Measurements from ENCODE around the gene CLIP2. TPM values are rescaled to one million over a fixed set of nuclear protein-coding genes. Genes with fewer than 3 reads are reported as not detected.
"Not testable (repeated sequence)": the region's sequence is repeated elsewhere in the genome, so short reads cannot be mapped to it uniquely, and the experiment has no call there.

Gene CLIP2
- total RNA-seq, 1 donor from 2014 or later = 21.9 TPM

- Histone ChIP-seq H3K36me3 (ENCODE audit: control insufficient read depth in 3 of 3, insufficient read depth in 3 of 3, low read length in 3 of 3) (peaks cover 0 to 7% (median 4%) of the 10 kb centered on the region in 3 donors), H3K4me3 (ENCODE audit: low read length in 3 of 3) (no peak overlapping the region)
Observed at GRCh38 chr7:74398426-74398825, 109.2 kb downstream of the CLIP2 start.

DNA sequence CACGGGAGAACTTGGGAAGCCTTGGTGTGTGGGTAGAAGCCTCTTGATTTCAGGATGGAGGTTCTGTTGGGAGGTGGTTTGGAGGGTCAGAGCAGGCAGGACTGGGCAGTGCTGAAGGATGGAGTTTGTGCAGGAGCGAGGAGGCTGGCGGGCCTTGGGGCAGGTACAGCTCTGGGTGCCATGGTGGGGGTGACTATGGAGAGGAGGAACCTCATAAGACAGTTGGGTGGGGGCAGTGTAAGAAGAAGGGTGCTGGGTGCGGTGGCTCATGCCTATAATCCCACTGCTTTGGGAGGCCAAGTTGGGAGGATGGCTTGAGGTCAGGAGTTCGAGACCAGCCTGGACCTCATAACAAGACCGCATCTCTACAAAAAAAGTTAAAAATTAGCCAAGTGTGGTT is 109.8 kb downstream of the CLIP2 start:
- H3K27me3 ChIP-seq (ENCODE audit: control insufficient read depth in 3 of 3, insufficient read depth in 3 of 3, low read length in 3 of 3) = no peaks in the 10 kb centered on the region
- peaks cover 0 to 7% (median 4%) of the 10 kb centered on the region in 3 donors for H3K36me3 ChIP-seq (ENCODE audit: control insufficient read depth in 3 of 3, insufficient read depth in 3 of 3, low read length in 3 of 3)

More at GRCh38 chr7:74398426-74398825, 109.2 kb downstream of the CLIP2 start:
- Histone ChIP-seq H3K27ac (ENCODE audit: low read depth, low read length) (no peak overlapping the region), H3K9me3 (ENCODE audit: control insufficient read depth in 3 of 3, low read length in 3 of 3) (no peaks in the 10 kb centered on the region), H3K9ac (ENCODE audit: low read depth in 1 of 3, low read length in 3 of 3) (no peak overlapping the region), H3K4me1 (ENCODE audit: control insufficient read depth in 3 of 3, insufficient read depth in 3 of 3, low read length in 3 of 3) (no peaks in the 10 kb centered on the region), H3K27me3 (ENCODE audit: control insufficient read depth in 3 of 3, insufficient read depth in 3 of 3, low read length in 3 of 3) (no peaks in the 10 kb centered on the region)

DNA sequence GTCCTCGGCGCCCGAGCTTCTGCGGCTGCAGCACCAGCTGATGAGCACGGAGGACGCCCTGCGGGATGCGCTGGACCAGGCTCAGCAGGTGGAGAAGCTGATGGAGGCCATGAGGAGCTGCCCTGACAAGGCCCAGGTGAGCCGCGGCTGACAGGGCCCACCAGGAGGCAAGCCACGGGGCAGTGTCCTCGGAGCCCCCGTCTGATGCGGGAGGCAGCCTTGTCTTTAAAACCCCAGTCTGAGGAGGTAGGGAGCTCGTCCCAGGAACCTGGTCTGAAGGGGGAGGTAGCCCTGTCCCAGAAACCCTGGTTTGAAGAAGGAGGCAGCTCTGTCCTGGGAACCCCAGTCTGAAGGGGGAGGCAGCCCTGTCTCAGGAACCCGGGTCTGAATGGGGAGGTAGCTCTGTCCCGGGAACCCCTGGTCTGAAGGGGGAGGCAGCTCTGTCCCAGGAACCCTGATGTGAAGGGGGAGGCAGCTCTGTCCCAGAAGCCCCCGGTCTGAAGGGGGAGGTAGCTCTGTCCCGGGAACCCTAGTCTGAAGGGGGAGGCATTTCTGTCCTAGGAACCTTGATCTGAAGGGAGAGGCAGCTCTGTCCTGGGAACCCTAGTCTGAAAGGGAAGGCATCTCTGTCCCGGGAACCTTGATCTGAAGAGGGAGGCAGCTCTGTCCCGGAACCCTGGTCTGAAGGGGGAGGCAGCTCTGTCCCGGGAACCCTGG is 111.4 kb downstream of the CLIP2 start:
- Histone ChIP-seq H3K27ac (ENCODE audit: low read depth, low read length) (no peak overlapping the region), H3K4me1 (ENCODE audit: control insufficient read depth in 3 of 3, insufficient read depth in 3 of 3, low read length in 3 of 3) (no peaks in the 10 kb centered on the region), H3K27me3 (ENCODE audit: control insufficient read depth in 3 of 3, insufficient read depth in 3 of 3, low read length in 3 of 3) (no peaks in the 10 kb centered on the region), H3K36me3 (ENCODE audit: control insufficient read depth in 3 of 3, insufficient read depth in 3 of 3, low read length in 3 of 3) (peaks cover 0 to 7% (median 6%) of the 10 kb centered on the region in 3 donors), H3K9me3 (ENCODE audit: control insufficient read depth in 3 of 3, low read length in 3 of 3) (no peaks in the 10 kb centered on the region), H3K9ac (ENCODE audit: low read depth in 1 of 3, low read length in 3 of 3) (no peak overlapping the region), H3K4me3 (ENCODE audit: low read length in 3 of 3) (no peak overlapping the region)

More for the DNA sequence above, 109.8 kb downstream of the CLIP2 start:
- H3K4me3 ChIP-seq (ENCODE audit: low read length in 3 of 3) = no peak overlapping the region
- no peak overlapping the region for H3K9ac ChIP-seq (ENCODE audit: low read depth in 1 of 3, low read length in 3 of 3)
- H3K27ac ChIP-seq (ENCODE audit: low read depth, low read length) = no peak overlapping the region
- H3K9me3 ChIP-seq (ENCODE audit: control insufficient read depth in 3 of 3, low read length in 3 of 3) = no peaks in the 10 kb centered on the region
- H3K4me1 ChIP-seq (ENCODE audit: control insufficient read depth in 3 of 3, insufficient read depth in 3 of 3, low read length in 3 of 3) = no peaks in the 10 kb centered on the region

DNA sequence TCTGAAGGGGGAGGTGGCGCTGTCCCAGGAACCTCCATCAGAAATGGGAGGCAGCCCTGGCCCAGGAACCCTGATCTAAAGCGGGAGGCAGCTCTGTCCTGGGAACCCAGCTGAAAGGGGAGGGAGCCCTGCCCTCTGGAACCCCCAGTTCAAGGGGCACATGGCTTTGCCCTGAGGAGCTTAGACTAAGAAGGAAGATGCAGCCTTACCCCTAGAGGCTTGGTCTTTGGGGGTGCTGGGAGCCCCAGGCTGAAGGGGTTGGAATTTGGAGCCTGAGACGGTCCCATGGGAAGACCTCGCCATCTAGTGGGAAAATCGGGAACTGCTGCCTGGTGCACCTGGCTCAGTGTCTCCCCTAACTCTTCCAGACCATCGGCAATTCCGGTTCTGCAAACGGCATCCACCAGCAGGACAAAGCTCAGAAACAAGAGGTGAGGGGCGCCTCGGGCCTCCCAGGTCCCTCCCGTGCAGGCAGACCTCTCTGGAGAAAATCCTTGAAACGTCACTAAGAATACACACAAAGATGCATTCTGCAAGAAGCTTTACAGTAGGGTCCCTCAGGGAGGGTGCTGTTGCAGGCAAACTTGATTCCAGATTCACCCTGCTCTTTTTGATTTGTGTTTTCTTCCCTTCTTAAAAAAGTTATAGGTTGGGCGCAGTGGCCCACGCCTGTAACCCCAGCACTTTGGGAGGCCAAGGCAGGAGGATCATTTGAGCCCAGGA is 112.1 kb downstream of the CLIP2 start:
- Histone ChIP-seq H3K4me1 (ENCODE audit: control insufficient read depth in 3 of 3, insufficient read depth in 3 of 3, low read length in 3 of 3) (no peaks in the 10 kb centered on the region), H3K27me3 (ENCODE audit: control insufficient read depth in 3 of 3, insufficient read depth in 3 of 3, low read length in 3 of 3) (no peaks in the 10 kb centered on the region), H3K4me3 (ENCODE audit: low read length in 3 of 3) (no peak overlapping the region), H3K27ac (ENCODE audit: low read depth, low read length) (no peak overlapping the region), H3K9me3 (ENCODE audit: control insufficient read depth in 3 of 3, low read length in 3 of 3) (no peaks in the 10 kb centered on the region), H3K9ac (ENCODE audit: low read depth in 1 of 3, low read length in 3 of 3) (no peak overlapping the region), H3K36me3 (ENCODE audit: control insufficient read depth in 3 of 3, insufficient read depth in 3 of 3, low read length in 3 of 3) (peaks cover 0 to 3% (median 2%) of the 10 kb centered on the region in 3 donors)

DNA sequence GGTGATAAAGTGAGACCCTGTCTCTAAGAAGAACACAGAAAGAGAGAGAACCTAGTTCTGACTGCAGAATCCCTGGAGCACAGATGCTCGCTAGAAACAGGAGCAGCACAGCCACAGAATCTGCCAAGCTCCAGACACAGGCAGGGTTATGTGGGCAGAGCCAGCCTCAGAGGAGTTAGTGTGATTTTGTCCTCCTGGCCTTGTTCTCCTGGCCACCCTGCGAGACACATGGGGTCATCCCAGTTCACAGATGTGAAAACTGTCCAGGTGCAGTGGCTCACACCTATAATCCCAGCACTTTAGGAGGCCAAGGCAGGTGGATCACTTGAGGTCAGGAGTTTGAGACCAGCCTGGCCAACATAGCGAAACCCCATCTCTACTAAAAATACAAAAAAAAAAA is 113.5 kb downstream of the CLIP2 start:
- H3K27ac ChIP-seq (ENCODE audit: low read depth, low read length); H3K27me3 ChIP-seq (ENCODE audit: control insufficient read depth in 3 of 3, insufficient read depth in 3 of 3, low read length in 3 of 3); H3K4me3 ChIP-seq (ENCODE audit: low read length in 3 of 3); H3K9ac ChIP-seq (ENCODE audit: low read depth in 1 of 3, low read length in 3 of 3); H3K36me3 ChIP-seq (ENCODE audit: control insufficient read depth in 3 of 3, insufficient read depth in 3 of 3, low read length in 3 of 3); H3K9me3 ChIP-seq (ENCODE audit: control insufficient read depth in 3 of 3, low read length in 3 of 3); H3K4me1 ChIP-seq (ENCODE audit: control insufficient read depth in 3 of 3, insufficient read depth in 3 of 3, low read length in 3 of 3): not testable (repeated sequence)

- no peak overlapping the region for H3K4me3 ChIP-seq (ENCODE audit: low read length in 3 of 3)
- no peak overlapping the region for H3K9ac ChIP-seq (ENCODE audit: low read depth in 1 of 3, low read length in 3 of 3)
- no peaks in the 10 kb centered on the region for H3K9me3 ChIP-seq (ENCODE audit: control insufficient read depth in 3 of 3, low read length in 3 of 3)
- H3K27ac ChIP-seq (ENCODE audit: low read depth, low read length) = no peak overlapping the region
- H3K36me3 ChIP-seq (ENCODE audit: control insufficient read depth in 3 of 3, insufficient read depth in 3 of 3, low read length in 3 of 3) = peaks cover 0 to 2% (median 0%) of the 10 kb centered on the region in 3 donors
- H3K27me3 ChIP-seq (ENCODE audit: control insufficient read depth in 3 of 3, insufficient read depth in 3 of 3, low read length in 3 of 3) = no peaks in the 10 kb centered on the region
- H3K4me1 ChIP-seq (ENCODE audit: control insufficient read depth in 3 of 3, insufficient read depth in 3 of 3, low read length in 3 of 3) = no peaks in the 10 kb centered on the region
Observed at GRCh38 chr7:74403521-74404387, 114.5 kb downstream of the CLIP2 start.

- no peaks in the 10 kb centered on the region for H3K27me3 ChIP-seq (ENCODE audit: control insufficient read depth in 3 of 3, insufficient read depth in 3 of 3, low read length in 3 of 3)
- no peaks in the 10 kb centered on the region for H3K4me1 ChIP-seq (ENCODE audit: control insufficient read depth in 3 of 3, insufficient read depth in 3 of 3, low read length in 3 of 3)
- no peak overlapping the region for H3K27ac ChIP-seq (ENCODE audit: low read depth, low read length)
- H3K36me3 ChIP-seq (ENCODE audit: control insufficient read depth in 3 of 3, insufficient read depth in 3 of 3, low read length in 3 of 3) = peaks cover 0 to 2% (median 0%) of the 10 kb centered on the region in 3 donors
- H3K9ac ChIP-seq (ENCODE audit: low read depth in 1 of 3, low read length in 3 of 3) = no peak overlapping the region
- H3K4me3 ChIP-seq (ENCODE audit: low read length in 3 of 3) = no peak overlapping the region
- H3K9me3 ChIP-seq (ENCODE audit: control insufficient read depth in 3 of 3, low read length in 3 of 3) = no peaks in the 10 kb centered on the region
Observed at GRCh38 chr7:74404388-74404700, 115.1 kb downstream of the CLIP2 start.

DNA sequence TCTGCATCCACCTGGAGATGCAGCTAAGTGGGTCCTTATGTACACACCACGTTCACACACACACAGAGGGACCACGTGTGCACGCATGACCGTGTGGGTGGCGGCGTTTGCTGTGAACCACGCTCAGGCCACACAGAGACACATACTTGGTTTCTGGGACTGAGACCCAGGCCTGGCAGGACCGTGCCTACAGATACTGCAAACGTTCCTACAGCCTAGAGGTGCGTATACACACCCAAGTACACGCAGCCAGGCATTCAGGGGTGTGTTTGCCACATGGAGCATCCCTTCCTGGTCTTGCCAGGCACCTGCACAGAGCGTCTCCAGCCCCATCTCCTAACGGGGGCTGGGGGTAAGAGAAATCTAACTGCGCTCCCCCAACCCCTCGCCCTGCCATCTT is 115.5 kb downstream of the CLIP2 start:
- Histone ChIP-seq H3K27me3 (ENCODE audit: control insufficient read depth in 3 of 3, insufficient read depth in 3 of 3, low read length in 3 of 3) (no peaks in the 10 kb centered on the region), H3K9me3 (ENCODE audit: control insufficient read depth in 3 of 3, low read length in 3 of 3) (no peaks in the 10 kb centered on the region), H3K9ac (ENCODE audit: low read depth in 1 of 3, low read length in 3 of 3) (no peak overlapping the region), H3K4me1 (ENCODE audit: control insufficient read depth in 3 of 3, insufficient read depth in 3 of 3, low read length in 3 of 3) (no peaks in the 10 kb centered on the region), H3K36me3 (ENCODE audit: control insufficient read depth in 3 of 3, insufficient read depth in 3 of 3, low read length in 3 of 3) (peaks cover 0 to 2% (median 0%) of the 10 kb centered on the region in 3 donors), H3K4me3 (ENCODE audit: low read length in 3 of 3) (no peak overlapping the region), H3K27ac (ENCODE audit: low read depth, low read length) (no peak overlapping the region)

DNA sequence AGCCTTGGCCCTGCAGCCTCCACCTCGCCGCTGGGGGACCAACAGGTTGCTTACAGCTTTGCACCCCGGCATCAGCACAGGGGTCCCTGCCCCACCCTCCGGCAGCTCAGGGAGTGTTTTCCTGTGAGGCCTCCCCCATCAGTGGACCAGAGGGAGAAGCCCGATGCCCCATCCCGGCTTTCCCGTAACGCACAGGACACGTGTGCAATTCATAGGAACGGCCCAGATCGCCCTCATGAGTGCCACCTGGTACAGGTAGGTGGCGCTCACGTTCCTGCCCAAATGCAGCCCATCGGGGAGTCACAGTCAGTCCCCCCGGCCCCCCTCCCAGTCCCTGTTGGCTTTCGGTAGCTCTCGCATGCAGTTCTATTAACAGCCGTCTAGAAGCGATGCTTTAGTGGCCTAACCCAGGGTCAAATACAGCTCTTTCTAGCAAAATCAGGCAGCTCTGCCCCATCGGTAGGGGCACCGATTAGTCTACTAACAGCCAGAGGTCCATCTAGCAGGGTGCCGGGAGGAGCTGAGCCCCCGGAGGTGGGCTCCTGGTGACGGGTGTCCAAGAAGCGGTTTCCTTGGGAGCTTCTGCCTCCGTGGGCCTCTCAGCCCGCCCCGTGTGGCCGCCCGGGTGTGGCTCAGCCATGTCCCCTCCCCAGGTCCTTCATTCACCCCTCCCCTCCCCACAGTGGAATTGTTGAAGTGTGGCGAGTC is 116.1 kb downstream of the CLIP2 start:
- no peak overlapping the region for H3K27ac ChIP-seq (ENCODE audit: low read depth, low read length)
- H3K36me3 ChIP-seq (ENCODE audit: control insufficient read depth in 3 of 3, insufficient read depth in 3 of 3, low read length in 3 of 3) = peaks cover 0 to 2% (median 0%) of the 10 kb centered on the region in 3 donors
- H3K9ac ChIP-seq (ENCODE audit: low read depth in 1 of 3, low read length in 3 of 3) = no peak overlapping the region
- no peaks in the 10 kb centered on the region for H3K9me3 ChIP-seq (ENCODE audit: control insufficient read depth in 3 of 3, low read length in 3 of 3)
- H3K4me3 ChIP-seq (ENCODE audit: low read length in 3 of 3) = no peak overlapping the region
- H3K4me1 ChIP-seq (ENCODE audit: control insufficient read depth in 3 of 3, insufficient read depth in 3 of 3, low read length in 3 of 3) = no peaks in the 10 kb centered on the region
- no peaks in the 10 kb centered on the region for H3K27me3 ChIP-seq (ENCODE audit: control insufficient read depth in 3 of 3, insufficient read depth in 3 of 3, low read length in 3 of 3)

All from skeletal muscle tissue (tissue), 4 donors.